Ectodermal cell (in vitro differentiated cells): ENCODE data around the gene SENP3.

Experiments used
- H3K27ac ChIP-seq: 2 replicates; pipeline ENCODE4 v1.7.0; 2013; ENCODE audit warnings: mild to moderate bottlenecking, low read depth, low read length; ENCODE audit not compliant: insufficient read depth, poor library complexity, severe bottlenecking
- H3K27me3 ChIP-seq: 2 replicates; pipeline ENCODE4 v1.7.0; 2013; ENCODE audit warnings: mild to moderate bottlenecking, low read length; ENCODE audit not compliant: insufficient read depth, control insufficient read depth, poor library complexity, severe bottlenecking
- H3K36me3 ChIP-seq: one replicate; pipeline ENCODE4 v1.7.0; 2013; ENCODE audit warnings: low read length; ENCODE audit not compliant: control insufficient read depth, insufficient read depth
- H3K4me1 ChIP-seq: one replicate; pipeline ENCODE4 v1.7.0; 2013; ENCODE audit warnings: low read length; ENCODE audit not compliant: control insufficient read depth, insufficient read depth
- H3K4me3 ChIP-seq: 2 replicates; pipeline ENCODE4 v1.7.0; 2013; ENCODE audit warnings: low read depth, low read length, control low read depth; ENCODE audit not compliant: insufficient read depth
- H3K9me3 ChIP-seq: 2 replicates; pipeline ENCODE4 v1.7.0; 2013; ENCODE audit warnings: mild to moderate bottlenecking, low read length, moderate library complexity; ENCODE audit not compliant: control insufficient read depth
- WGBS, 2 experiments: methylation state at CpG; one replicate each; pipeline ENCODE4 v1.1.7; 2013; ENCODE audit warnings: missing lambda C conversion rate in 2 of 2; 5-methylcytosine and 5-hydroxymethylcytosine counted together

The SENP3 gene

GRCh38 chr17:7586673-7587419 is 25.1 kb downstream of the SENP3 start:
- Histone ChIP-seq H3K4me1 (peaks cover 20% of the 10 kb centered on the region), H3K27ac (no peak overlapping the region), H3K9me3 (no peaks in the 10 kb centered on the region), H3K27me3 (no peaks in the 10 kb centered on the region), H3K36me3 (peaks cover 19% of the 10 kb centered on the region), H3K4me3 (no peak overlapping the region)
- 87% methylated on average over 9 of the region's 9 CpGs for WGBS, 2 experiments

- no peaks in the 10 kb centered on the region for H3K27me3 ChIP-seq
- no peak overlapping the region for H3K27ac ChIP-seq
- H3K36me3 ChIP-seq, result peaks cover 27% of the 10 kb centered on the region
- H3K4me3 ChIP-seq, result no peak overlapping the region
- H3K9me3 ChIP-seq, result no peaks in the 10 kb centered on the region
- H3K4me1 ChIP-seq, result peaks cover 22% of the 10 kb centered on the region
- WGBS, 2 experiments, result 80 to 87% methylated on average over 12 of the region's 12 CpGs
These were observed 25.9 kb downstream of the SENP3 start for GRCh38 chr17:7587420-7588151.

GRCh38 chr17:7588553-7589203 is 27.0 kb downstream of the SENP3 start:
- Histone ChIP-seq H3K4me1 (peaks cover 29% of the 10 kb centered on the region), H3K4me3 (peak overlapping the region; percentile 38), H3K27ac (no peak overlapping the region), H3K27me3 (no peaks in the 10 kb centered on the region), H3K9me3 (no peaks in the 10 kb centered on the region), H3K36me3 (peaks cover 38% of the 10 kb centered on the region)
- 85 to 90% methylated on average over 30 of the region's 30 CpGs for WGBS, 2 experiments

DNA sequence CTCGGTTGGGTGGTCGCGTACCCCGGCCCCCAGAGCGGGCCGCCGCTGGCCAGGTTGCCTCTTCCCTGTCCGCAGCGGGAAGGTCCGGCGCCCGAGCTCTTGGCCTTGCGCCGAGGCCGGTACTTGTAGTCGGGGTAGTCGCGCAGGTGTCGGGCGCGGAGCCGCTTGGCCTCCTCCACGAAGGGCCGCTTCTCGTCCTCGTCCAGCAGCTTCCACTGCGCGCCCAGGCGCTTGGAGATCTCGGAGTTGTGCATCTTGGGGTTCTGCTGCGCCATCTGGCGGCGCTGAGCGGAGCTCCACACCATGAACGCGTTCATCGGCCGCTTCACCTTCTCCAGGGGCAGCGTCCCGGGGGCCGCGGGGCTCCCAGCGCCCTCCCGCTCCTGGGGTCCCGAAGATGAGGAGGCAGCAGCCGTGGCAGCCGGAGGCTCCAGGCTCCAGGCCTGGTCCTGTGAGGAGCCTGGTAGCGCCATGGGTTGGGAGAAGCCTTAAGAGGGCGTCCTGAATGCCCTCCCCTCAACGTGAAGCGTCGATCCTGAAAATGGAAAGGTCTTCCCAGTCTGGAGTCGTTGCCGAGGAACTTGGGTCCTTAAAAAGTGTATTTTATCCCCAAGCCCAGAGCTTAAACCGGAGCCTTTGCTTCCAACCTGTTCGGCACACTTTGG is 27.6 kb downstream of the SENP3 start:
- Histone ChIP-seq H3K27me3 (no peaks in the 10 kb centered on the region), H3K36me3 (peaks cover 42% of the 10 kb centered on the region), H3K27ac (peak overlapping the region; percentile 70), H3K9me3 (no peaks in the 10 kb centered on the region), H3K4me3 (peak overlapping the region; percentile 38), H3K4me1 (peaks cover 29% of the 10 kb centered on the region)
- 49 to 53% methylated on average over 56 of the region's 56 CpGs for WGBS, 2 experiments

DNA sequence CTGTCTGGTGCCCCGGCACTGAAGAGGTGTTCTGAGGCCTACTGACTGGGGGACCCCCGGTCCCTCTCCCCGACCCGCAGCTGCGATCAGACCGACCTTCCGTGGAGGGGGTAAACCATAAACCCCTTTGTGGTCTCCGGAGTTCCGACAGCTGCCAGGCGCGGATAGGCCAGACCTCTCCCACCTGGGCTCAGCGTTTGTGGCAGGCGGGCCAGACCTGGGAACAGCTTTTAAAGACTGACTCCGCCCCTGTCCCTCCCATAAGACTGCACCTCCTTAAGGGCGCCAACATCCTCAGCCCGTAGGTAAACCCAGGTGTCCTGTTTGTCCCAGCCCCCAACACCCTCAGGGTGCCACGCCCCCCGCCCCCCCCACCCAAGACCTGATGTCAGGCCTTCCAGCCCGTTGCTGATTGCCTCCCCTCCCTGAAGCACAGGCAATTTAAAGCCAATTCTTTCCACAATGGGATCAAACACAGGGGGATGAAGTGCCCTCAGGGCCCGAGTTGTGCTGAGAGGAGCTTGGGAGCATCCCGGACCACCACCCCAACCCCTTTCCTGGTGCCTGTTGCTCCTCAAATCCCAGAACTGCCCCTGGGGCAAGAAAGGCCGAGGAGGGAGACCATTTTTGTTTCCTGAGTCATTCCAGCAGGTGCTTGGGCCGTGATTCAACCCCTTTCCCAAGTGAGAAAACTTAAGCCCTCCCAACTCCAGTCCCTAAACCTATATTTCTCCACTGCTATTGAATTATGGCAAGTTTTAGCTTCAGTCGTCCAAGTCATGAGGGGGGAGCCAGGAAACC is 28.4 kb downstream of the SENP3 start, which contains the start of gene SOX15:
TSS of gene SOX15 (minus strand) at position 204 of the 801 bp plus-strand sequence. CDS start 418 bp downstream, outside the sequence.
- H3K27ac ChIP-seq, result peak within 1 kb of the TSS; percentile 84
- H3K27me3 ChIP-seq, result no peaks in the 10 kb centered on the region
- peak within 1 kb of the TSS; percentile 38 for H3K4me3 ChIP-seq
- peaks cover 48% of the 10 kb centered on the region for H3K36me3 ChIP-seq
- peaks cover 29% of the 10 kb centered on the region for H3K4me1 ChIP-seq
- WGBS, 2 experiments, result 58 to 68% methylated on average over 23 to 24 of the region's 24 CpGs
- no peaks in the 10 kb centered on the region for H3K9me3 ChIP-seq

GRCh38 chr17:7590743-7591142 is 29.0 kb downstream of the SENP3 start:
- Histone ChIP-seq H3K9me3 (no peaks in the 10 kb centered on the region), H3K36me3 (peaks cover 54% of the 10 kb centered on the region), H3K4me3 (no peak overlapping the region), H3K27ac (peak overlapping the region; percentile 84), H3K4me1 (peaks cover 29% of the 10 kb centered on the region), H3K27me3 (no peaks in the 10 kb centered on the region)
- WGBS, 2 experiments, result 61 to 62% methylated on average over 4 of the region's 4 CpGs

DNA sequence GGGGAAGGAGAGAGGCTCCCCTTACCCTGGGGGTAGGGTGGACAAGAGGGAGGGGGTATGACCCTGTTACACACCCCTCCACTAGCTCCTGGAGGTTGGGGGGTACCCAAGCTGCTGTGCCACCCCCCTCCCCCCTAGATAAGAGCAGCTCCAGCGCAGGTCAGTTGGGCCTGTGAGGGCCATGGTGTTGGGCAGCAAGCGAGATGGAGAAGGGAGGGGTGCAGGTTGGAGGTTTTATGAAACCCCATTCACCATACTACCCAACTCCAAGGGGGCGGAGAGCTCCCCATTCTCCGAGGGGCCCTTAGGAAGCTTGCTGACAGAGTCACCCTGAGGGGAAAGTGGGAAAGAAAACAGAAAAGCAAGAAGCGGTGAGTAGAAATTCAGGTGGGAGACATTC is 29.9 kb downstream of the SENP3 start:
- Histone ChIP-seq H3K27ac (peak overlapping the region; percentile 84), H3K4me3 (no peak overlapping the region), H3K4me1 (peaks cover 29% of the 10 kb centered on the region), H3K27me3 (no peaks in the 10 kb centered on the region), H3K9me3 (no peaks in the 10 kb centered on the region), H3K36me3 (peaks cover 53% of the 10 kb centered on the region)
- 86 to 94% methylated on average over 3 to 5 of the region's 5 CpGs for WGBS, 2 experiments

- Histone ChIP-seq H3K36me3 (peaks cover 48% of the 10 kb centered on the region), H3K9me3 (no peaks in the 10 kb centered on the region), H3K4me3 (no peak overlapping the region), H3K27me3 (no peaks in the 10 kb centered on the region), H3K27ac (no peak overlapping the region), H3K4me1 (peaks cover 29% of the 10 kb centered on the region)
- 94 to 96% methylated on average over 23 of the region's 23 CpGs for WGBS, 2 experiments
These were observed 30.8 kb downstream of the SENP3 start for GRCh38 chr17:7592422-7593021.

GRCh38 chr17:7593296-7593695 is 31.6 kb downstream of the SENP3 start:
- peaks cover 48% of the 10 kb centered on the region for H3K36me3 ChIP-seq
- H3K4me1 ChIP-seq, result peaks cover 29% of the 10 kb centered on the region
- H3K9me3 ChIP-seq, result no peaks in the 10 kb centered on the region
- no peaks in the 10 kb centered on the region for H3K27me3 ChIP-seq
- no peak overlapping the region for H3K27ac ChIP-seq
- H3K4me3 ChIP-seq, result no peak overlapping the region
- WGBS, 2 experiments, result 87 to 91% methylated on average over 12 of the region's 12 CpGs
